H4 (cell line): Measurements from ENCODE around the gene VAV2. TPM values are rescaled to one million over a fixed set of nuclear protein-coding genes. Genes with fewer than 3 reads are reported as not detected.
"Not testable (repeated sequence)": the region's sequence is repeated elsewhere in the genome, so short reads cannot be mapped to it uniquely, and the experiment has no call there.

Source experiments
- DNase-seq: peaks from one replicate; pipeline ENCODE4 v3.0.0-alpha.2; 2015; ENCODE audit warnings: low spot score
- total RNA-seq: library from RNA; depleted of rRNA; stranded (reverse); fragments of >200 nt; shearing (Covaris generic); gene quantifications from 2 replicates; pipeline ENCODE4 v1.2.3, GENCODE V29; 2014

VAV2 gene
- total RNA-seq, 1 experiment from 2014 or later = 4.5 TPM

DNA sequence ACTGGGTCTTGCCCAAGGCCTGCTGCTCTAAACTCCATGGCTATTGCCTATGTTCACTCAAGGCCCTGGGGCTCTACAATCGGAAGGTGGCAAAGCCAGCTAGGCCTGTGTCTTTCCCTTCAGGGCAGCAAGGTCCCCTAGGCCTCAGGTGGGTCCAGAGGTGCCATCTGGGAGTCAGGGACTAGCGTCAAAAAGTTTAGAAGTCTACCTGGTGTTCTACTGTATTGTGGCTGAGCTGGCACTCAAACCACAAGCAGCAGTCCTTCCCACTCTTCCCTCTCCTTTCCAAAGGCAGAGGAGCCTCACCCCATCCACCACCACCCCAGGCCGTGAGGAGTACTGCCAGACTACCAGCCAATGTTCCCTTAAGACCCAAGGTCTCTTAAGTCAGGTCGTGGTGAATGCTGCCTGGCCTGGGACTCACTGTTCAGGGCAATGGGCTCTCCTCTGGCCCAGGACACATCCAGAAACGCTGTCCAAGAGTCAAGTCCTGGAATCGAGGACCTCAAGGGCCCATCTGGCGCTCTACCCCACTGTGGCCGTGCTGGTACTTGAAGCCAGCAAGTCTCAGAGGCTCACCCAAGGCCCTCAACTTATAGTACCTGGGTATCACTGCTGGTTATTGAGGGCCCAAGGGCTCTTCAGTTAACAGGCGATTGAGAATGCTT is 241.0 kb downstream of the VAV2 start:
- DNase-seq = peak; percentile 1

DNA sequence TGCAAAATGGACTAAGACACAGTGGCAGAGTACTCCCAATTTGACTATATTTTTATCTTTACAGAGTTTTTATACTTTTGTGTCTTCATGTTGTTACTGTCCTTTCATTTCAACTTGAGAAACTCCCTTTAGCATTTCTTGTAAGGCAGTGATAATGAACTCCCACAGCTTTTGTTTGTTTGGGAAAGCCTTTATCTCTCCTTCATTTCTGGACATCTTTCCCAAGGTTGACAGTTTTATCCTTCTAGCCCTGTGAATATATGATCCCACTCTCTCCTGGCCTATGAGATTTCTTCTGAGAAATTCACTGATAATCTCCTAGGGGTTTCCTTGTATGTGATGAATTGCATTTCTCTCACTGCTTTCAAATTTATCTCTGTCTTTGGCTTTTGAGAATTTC is 244.8 kb downstream of the VAV2 start:
- DNase-seq = no peak

DNA sequence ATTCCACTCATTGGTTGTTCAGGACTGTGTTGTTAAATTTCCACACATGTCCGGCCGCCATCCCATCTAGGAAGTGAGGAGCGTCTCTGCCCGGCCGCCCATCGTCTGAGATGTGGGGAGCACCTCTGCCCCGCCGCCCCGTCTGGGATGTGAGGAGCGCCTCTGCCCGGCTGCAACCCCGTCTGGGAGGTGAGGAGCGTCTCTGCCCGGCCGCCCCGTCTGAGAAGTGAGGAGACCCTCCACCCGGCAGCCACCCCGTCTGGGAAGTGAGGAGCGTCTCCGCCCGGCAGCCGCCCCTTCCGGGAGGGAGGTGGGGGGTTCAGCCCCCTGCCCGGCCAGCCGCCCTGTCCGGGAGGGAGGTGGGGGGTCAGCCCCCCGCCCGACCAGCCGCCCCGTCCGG is 247.6 kb downstream of the VAV2 start:
- not testable (repeated sequence) for DNase-seq

DNA sequence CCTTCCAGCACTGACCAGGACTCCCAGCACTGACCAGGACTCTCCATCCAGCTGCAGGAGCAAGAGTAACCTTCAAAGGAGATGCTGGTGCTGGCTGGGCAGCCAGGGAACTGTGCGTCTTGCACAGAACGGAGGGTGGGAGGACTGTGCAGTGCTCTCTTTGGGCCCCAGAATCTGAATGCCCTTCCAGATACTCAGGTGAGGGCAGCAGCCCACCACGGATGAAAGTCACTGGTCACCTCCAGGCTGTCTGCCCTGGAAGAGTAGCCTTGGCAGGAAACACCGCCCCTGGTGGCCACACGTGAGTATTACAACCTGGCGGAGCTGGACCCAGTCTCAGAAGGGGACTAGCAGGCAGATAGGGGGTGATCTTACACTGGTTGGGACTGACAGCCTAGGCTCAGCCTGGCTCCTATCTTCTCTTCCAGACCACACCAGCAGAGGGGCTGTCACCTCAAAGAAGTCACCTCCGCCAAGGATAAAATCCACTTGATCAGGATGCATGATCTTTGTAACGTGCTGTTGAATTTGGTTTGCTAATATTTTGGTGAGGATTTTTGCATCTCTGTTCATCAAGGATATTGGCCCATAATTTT is 249.2 kb downstream of the VAV2 start:
- DNase-seq = peak; percentile 56

DNA sequence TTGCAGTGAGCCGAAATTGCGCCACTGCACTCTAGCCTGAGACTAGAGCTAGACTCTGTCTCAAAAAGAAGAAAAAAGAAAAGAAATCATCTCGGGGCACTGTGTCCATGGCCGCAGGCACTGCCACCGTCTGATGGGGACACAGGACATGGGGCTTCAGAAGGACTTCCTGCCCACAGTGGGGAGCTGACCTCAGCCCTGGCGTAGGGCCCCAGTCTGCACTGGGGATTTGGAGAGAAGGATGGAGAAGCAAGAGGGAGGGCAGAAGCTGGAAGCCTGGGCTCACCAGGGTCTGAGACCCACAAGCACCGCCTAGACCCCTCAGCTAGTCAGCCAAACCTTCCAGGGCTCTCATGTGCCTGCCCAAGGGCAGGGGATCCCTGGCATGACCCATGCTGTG is 249.9 kb downstream of the VAV2 start:
- no peak for DNase-seq

DNA sequence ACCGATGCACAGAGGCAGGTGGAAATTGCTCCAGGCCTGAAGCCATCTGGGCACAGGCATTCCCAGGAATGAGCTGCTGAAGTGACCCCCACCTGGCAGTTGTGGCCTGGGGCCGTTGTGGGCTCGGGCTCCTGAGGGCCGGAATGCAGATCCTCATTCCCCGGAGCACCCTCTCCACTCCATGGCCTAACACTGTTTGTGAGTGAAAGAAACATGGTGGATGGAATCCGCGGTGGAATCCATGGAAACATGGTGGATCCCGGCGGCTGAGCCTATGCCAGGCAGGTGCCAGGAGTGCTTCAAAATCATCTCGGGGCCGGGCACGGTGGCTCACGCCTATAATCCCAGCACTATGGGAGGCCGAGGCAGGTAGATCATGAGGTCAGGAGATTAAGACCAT is 250.4 kb downstream of the VAV2 start:
- no peak for DNase-seq

DNA sequence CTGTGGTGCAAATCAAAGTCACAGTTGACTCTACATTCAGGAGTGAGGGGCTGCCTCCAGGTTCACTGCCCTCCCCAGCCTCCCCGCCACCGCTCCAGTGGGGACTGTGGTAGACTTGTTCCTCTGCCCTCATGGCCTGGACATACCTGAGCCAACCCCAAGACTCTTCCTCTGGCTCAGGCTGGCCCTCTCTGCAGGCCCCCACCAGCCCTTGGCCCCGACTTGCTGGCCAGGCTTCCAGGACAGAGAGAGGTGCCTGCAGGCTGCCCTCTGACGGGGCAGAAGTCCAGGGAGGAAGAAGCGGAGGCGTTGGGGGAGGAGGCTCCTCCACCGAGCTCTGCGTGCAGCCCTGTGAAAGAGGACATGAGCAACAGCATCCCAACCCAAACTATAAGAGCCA is 251.2 kb downstream of the VAV2 start:
- no peak for DNase-seq

DNA sequence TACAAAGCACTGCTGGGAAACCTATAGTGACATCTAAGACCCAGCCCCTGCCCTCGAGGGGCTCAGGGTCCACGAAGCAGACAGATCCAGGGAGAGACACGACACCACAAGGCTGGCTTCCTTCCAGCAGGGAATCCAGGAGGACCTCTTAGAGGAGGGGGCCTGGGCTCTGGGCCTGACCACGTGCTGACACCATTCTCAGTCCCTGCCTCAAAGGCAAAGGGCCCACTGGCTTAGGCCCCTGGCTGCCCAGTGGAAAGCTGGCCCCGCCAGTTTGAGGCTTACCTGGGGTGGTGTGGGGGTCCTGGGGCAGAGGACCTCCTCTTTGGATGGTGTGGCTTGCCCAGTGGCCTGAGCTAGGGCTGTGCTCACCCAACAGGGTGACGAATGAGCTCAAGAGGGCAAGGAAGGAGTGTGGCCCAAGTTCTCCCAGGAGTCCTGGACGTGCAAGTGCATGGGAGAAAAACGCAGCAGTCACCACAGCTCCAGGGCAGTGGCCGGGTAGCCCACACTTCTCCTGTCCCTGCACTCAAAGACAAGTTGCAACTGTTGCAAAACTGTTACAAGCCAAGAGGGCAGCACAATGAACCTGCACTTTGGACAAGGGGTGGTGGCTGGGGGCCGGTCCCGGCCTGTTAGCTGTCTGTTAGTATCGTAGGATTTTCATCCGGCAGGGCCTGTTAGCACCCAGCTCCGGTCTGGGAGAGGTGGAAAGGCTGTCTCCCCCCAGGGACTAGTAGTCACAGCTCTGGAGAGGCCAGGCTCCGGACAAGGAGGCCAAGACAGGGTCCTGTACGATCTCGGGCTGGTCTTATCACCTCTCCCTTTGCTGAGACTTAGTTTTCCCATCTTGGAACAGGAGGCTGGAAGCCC is 252.5 kb downstream of the VAV2 start:
- no peak for DNase-seq

- no peak for DNase-seq
Measured at GRCh38 chr9:133738640-133739225, 253.4 kb downstream of the VAV2 start.

DNA sequence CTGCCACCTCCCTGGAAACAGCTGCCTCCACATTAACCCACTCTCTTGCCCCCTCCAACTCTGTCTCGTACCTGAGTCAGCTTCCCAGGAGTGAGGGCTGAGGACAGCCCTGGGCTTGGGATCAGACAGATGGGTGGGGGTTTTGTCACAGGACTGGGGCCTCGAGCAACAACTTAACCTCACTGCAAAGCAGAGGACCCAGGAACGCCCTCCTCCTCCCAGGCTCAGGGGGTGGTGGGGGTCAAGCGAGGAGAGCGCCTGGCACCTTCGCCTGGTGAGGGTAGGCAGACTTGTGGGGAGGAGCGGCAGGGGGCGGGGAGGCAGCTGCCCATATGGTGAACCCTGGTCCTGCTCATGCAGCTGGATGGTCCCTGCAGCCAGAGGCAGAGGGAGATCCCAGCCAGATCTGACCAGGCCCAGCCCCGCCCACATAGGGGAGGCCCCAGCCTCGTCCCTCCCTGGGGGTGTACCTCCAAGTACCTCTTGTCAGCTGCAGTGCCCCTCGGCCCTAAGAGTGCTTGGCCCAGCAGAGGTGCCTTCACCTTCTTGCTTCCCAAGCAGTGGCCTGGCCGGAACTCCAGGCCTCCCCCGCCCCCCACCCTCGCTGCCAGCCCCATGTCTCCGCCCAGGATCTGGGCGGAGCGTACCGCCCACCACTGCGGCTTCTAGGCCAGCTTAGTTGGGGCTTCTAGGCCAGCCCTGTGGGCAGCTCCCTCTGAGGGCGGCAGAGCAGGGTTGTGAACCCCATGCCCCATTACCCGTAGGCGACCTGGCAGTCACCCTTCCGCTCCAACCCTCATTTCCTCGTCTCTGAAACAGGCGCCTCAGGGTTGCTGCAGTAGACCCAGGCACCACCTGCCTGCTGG is 254.1 kb downstream of the VAV2 start, which contains the start of gene SARDH:
Gene SARDH (minus strand): TSS at position 579 of the 866 bp plus-strand sequence. CDS start 4,179 bp downstream, outside the sequence.
- no peak for DNase-seq

- DNase-seq = no peak
Measured at GRCh38 chr9:133737071-133737773, 254.9 kb downstream of the VAV2 start.

GRCh38 chr9:133735931-133736330 is 256.2 kb downstream of the VAV2 start:
- no peak for DNase-seq

DNA sequence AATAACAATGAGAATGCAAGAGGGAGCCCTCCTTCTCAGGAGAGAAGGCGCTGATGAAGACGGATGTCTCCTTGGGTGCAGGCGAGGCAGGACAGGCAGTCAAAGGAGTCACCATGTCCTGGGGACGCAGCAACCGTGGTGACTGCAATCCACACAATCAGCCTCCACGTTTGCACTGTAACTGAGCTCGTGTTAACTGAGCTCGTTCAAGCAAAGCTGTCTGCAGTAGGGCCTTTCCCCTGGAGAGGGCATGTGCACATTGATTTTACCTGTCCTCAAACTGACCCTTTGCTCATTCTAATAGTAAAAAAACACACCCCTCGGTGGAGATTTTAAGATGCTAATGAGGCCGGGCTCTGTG is 256.7 kb downstream of the VAV2 start:
- DNase-seq = no peak

DNA sequence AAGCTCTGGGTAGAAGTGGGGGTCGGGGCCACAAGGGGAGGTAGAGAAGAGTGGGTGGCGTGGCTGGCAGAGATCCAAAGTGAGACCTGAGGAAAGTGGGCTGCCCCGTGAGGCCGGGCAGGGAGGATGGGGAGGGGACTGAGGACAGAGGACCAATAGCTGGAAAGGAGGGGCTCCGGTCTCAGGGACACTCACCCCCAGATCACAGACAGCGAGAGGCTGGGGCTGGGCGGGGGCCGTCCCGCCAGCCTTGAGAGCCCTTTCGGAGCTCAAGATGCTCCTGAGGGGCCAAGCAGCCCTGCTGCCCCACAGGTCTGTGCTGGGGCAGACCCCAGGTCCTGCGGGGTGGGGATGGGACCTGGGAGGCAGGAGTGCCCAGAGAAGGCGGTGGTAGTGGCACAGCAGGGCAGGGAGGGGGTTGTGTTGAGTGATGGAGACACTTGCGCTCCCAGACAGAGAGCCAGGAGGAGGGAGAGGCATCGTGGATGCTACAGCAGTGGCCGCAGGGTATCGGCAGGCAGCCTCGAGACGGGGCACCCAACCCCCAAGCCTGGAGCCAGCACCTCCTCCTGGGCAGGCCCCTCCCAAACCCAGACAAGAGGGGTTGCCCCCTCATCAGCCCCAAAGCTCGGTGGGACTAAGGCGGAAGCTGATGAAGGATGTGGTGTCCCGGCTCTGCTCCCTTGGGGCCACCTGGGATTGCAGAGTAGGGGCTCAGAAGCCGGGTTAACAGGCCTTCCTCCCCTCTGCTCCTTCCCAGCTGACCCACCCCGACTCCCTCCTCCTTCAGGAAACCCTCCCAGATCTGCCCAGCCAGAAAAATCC is 257.3 kb downstream of the VAV2 start:
- DNase-seq = no peak

GRCh38 chr9:133733796-133734533 is 258.2 kb downstream of the VAV2 start:
- DNase-seq = no peak

- no peak for DNase-seq
Measured at GRCh38 chr9:133733421-133733795, 258.7 kb downstream of the VAV2 start.

DNA sequence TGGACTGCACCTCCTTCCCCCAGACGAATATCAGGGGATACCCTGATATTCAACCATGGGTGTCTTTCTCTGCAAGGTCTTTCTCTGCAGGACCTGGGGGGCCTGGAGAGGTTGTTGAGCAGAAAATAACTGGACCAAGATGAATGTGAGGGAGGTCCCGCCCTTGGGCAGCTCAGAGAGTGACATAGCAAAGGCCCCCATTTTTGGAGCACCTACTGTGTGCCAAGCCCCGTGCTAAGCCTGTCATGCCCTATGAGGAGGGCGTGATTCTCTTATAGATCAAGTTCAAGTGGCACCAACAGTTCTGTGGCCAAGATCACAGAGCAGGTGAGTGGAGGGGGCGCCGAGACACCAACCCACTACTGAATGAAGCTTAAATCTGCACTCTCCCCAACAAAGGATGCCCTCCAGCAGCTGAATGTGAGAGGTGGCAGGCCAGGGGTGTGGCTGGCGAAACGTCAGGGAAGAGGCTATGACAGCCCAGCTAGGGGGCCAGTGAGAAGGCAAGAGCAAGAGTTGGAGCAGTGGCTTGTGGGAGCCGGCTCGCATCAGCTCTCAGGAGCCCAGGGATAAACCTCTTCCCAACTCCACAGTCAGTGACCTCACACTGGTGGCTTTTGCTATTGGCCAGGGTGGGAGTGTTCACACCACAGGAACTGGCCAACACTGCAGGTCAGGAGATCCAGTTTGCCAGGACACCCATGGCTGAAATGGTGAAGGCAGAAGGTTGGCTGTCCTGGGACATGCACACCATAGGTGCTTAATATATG is 259.3 kb downstream of the VAV2 start:
- no peak for DNase-seq

DNA sequence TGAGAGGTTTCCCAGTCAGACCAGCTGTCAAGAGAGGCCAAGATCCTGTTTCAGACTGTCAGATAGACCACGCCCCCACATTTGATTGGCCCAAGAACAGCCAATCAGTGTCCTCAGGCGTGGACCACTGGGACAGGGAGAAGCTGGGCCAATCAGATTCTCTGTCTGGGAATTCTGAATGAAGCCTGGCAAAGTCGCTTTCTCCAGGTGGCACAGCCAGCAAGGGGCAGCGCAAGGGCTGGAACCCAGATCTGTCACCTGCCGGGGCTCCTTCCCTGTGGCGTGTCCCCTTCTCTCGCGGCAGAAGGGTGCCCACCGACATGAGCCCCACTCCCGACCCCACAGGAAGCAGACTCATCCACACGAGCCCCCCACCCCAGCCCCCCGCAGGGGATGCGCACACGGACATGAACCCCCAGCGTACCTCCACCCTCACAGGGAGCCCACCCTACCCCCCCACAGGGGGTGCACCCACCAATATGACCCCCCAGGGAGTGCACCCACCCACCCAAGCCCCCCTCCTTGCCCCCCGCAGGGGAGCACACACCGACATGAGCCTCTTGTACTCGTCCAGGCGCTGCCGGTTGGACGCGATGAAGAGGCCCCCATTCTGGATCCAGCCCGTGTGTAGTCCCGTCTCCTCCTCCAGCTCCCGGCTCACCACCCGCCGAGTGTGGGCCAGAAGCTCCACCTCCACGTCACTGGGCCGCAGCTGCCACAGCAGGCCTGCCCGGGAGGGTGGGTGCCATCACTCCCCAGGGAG is 260.1 kb downstream of the VAV2 start:
- peak; percentile 75 for DNase-seq
